HG03108 (cell line): Measurements from ENCODE around the gene APBB1IP.
"Not testable (repeated sequence)": the region's sequence is repeated elsewhere in the genome, so short reads cannot be mapped to it uniquely, and the experiment has no call there.

ENCODE experiments used
- ATAC-seq: cut with Tn5 transposase; IDR thresholded peaks from one replicate; pipeline ENCODE4 v1.9.1; 2021; ENCODE audit warnings: moderate library complexity; ENCODE audit not compliant: unreplicated experiment

The APBB1IP gene

DNA sequence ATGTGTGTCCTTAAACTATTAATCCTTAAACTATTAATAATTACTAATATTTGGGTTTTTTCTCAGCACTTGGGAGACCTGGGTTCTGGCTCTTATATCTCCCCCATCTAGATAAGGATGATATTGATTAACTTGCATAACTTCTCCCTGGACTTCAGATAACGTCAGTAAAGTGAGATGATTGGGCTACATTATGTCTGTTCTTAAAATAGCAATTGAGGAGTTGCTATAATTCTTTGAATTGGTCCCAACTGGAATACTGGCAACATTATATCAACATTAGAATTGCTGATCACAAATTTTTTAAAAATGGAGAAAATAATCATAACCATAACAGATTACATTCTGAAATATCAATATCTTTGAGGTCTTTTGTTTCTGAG is 1.9 kb downstream of the APBB1IP start:
- no peak for ATAC-seq

DNA sequence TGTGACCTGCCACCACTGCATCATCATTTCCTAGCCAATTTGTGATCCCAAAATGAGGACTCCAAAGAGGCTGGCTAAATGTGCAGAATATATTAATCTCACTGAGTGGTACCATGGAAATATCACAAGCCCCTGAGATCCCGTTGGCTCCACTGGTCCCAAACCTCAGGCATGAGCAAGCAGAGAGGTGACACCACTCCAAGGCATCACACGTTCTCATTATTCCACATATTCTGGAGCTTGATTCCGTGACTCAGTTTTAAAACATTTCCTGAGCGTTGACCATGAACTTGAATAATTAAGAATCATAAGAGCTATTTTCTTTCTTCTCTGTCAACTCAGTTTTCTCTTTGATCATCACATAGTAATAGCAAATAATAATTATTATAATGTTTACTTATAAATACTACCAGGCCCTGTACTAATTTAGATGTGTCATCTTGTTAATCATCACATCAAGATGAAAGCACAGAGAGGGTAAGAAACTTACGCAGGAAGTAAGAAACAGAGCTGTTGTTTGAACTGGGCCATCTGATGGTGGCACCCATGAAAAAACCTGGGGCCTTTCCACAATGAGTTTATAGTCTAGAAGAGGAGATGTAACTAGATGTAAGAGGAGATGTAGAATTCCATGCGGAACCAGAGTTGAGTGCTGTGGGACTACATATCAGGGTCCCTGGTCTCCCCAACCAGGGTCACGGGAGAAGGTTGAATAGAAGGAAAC is 3.5 kb downstream of the APBB1IP start:
- no peak for ATAC-seq

DNA sequence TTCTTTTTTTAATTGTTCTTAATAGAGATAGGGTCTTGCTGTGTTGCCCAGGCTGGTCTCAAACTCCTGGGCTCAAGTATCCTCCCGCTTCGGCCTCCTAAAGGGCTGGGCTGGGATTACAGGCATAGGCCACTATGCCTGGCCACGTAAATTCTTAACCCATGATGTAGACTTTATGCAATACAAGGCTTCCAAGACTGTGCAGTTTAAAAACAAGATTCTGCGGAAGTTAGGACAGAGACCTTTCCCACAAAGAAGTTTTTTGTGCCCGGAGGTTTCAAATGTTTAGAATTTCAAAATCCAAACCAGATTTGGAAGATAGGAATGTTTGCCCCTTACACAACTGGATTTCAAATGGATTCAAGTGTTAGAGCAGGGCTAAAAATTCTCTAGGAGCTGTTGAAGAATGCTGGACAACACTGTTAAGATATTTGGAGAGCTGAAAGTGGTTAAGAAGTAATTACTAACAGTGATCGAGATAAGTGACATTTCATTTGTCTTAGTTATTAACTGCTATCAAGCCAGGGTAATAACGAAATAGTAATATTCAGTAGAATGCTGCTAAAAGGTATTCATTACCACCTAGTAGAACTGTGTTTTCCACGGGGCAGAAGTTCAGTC is 7.4 kb downstream of the APBB1IP start:
- ATAC-seq = no peak

DNA sequence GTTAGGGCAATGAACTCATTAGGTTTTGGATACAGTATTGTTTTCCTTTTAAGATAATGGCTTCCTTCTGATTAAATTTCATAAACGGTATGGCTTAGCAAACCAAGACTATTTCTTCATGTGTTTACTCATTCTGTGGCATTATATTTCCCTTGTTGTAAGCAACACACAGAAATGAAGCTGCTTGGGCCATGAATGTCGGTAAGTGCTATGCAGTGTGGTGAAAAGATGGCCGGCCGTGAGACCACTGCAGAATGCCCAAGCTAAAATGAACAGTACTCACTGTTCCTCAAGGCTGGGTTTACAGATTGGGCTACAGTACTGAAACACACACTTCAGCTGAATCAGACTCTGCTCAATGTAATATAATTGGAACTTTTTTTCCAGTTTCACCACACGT is 8.1 kb downstream of the APBB1IP start:
- ATAC-seq = no peak

DNA sequence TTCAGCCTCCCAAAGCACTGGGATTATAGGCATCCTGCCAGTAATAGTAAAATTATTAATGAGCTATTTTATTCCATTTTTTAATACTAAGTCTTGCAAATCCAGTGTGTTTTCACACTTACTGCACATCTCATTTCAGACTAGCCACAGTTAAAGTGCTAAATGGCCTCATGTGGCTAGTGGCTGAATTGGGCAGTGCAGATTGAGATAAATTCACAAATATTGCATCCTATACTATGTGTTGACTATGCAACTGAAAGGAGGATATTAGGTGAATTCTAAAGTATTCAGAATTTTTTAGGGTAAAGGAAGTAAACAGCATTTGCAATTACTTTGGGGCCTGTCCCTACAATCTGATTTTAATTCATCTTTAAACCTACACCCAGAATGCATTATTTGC is 10.2 kb downstream of the APBB1IP start:
- peak; percentile 31 for ATAC-seq

DNA sequence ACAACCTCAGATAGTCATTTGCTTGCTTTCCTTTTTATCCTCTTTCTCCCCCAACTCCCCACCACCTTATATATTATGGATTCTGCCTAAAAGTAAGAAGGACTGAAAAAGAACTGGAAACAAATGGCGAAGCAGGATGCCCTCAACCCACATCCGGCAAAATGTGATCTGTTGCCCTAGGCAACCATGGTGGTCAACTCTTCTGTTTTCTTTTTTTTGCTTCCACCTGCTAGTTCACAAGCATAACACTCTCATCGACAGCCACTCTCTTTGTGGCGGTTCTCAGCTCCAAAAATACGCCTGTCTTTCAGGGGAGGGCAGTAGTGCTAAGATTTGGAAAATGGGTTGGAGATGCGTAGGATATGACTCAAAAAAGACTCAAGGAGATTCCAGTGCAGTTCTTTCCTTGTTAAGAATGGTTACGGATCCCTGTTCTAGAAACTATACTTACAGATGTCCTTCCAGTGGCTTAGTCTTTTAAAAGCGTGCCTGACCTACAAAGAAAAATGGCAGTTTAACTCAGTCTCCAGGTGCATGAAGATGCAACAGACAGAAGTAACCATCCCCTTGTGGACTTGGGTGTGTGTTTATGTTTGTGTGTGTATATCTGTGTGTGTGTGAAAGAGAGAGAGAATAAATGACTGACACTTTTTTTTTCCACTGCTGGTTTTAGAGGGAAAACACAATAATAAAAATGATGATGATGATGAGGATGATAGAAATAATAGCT is 10.7 kb downstream of the APBB1IP start:
- ATAC-seq = peak; percentile 78

DNA sequence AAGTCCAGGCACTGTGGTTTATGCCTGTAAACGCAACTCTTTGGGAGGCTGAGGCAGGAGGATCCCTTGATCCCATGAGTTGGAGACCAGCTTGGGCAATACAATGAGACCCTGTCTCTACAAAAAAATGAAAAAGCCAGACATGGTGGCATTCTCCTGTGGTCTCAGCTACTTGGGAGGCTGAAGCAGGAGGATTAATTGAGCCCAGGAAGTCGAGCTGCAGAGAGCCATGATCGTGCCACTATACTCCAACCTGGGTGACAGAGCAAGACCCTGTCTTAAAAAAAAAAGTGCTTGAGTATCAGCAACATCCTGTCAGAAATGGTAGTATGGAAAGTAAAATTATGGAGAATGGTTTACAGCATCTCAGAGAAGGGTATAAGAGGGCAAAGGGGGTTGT is 11.6 kb downstream of the APBB1IP start:
- ATAC-seq = no peak

DNA sequence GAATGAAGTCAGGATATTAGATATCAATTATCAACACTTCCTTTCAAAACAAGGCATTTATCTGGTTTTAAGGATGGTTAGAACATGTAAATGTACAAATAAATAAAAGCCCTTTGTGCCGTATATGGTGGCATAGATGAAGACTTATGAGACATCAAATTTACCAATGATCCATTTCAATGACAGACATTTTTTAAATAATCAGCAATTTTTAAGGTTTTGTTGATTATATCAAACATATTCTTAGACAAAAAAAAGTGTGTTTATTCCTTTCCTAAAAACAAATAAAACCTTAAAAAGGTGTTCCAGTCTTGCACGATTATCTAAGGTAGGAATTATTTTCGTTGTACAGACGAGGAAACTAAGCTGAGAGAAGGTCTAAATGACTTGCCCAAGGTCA is 13.8 kb downstream of the APBB1IP start:
- ATAC-seq = no peak

DNA sequence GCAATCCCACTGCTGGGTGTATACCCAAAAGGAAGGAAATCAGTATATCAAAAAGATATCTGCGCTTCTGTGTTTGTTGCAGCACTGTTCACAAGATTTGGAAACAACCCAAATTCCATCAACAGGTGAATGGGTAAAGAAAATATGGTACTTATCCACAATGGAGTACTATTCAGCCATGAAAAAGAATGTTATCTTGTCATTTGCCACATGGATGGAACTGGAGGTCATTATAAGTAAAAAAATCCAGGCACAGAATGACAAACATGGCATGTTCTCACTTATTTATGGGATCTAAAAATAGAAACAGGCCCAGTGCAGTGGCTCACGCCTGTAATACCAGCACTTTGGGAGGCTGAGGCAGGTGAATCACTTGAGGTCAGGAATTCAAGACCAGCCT is 15.7 kb downstream of the APBB1IP start:
- ATAC-seq = no peak

DNA sequence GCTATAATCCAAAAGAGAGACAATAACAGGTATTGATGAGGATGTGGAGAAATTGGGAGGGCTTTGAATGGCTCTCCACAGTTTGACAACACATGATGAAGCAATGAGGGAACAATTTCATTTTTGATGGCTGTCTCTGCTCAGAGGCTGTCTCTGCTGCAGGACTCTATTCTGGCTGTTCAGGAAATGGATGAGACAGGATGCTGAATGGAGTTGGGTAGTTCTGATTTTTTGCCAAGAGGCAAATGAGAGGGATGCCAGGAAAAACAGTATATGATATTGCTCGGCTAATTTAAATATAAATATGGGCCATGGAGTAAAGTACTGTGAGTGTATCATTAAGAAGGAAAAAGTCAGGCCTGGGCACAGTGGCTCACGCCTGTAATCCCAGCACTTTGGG is 16.8 kb downstream of the APBB1IP start:
- no peak for ATAC-seq

DNA sequence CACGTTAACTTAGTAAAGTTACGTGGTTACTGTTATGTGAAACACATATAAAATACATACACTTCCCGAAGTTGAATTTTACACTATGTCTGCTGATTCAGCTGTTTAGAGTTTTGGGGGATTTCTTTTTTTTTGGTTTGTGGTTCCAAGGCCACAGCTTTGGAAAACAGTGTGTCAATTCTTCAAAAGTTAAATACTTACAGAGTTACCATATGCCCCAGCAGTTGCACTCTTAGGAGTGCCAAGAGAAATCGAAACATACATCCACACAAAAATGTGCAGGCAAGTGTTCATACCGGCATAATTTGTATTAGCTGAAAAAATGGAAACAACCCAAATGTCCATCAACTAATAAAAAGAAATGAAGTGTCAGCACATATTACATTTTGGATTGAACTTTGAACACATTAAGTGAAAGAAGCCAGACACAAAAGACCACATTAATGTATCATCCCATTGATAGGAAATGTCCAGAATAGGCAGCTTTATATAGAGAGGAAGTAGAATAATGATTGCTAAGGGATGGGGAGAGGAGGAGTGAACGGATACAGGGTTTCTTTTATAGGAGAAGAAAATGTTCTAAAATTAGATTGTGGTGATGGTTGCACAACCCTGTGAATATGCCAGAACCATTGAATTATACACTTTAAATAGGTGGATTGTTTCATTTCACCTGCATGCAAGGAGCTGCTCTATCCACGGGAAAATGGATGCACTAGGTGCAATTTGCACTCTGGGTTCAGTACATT is 17.6 kb downstream of the APBB1IP start:
- no peak for ATAC-seq

DNA sequence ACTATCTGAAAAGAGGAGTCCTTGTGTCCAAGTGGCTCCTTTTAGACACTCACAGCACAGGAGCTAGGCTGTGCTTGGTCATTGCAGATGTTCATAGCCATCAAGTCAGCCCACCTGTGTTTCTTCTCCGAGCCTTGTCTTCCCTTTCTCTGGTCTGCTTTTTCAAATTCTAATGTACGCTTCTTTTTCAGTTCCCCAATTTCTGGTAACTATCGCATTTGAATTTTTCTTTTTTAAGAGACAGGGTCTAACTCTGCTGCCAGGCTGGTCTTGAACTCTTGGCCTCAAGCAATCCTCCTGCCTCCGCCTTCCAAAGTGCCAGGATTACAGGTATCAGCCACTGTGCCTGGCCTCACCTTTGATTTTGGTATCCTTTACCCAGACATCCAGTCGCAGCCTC is 18.9 kb downstream of the APBB1IP start:
- peak; percentile 88 for ATAC-seq

DNA sequence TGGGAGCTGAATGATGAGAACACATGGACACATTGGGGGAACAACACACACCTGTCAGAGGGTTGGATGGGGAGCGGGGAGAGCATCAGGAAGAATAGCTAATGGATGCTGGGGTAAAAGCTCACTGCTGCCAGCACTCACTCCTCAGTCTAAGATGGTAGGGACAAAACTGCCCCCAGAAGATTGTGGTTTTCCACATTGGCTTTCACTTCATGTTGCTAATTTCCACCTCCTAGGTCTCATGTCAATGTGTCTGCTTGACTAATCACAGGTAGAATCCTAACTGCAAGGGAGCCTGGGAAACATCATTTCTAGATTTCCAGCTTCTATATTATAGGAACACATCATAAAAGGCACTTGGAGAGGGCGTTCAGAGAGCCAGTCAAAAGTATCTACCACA is 22.6 kb downstream of the APBB1IP start:
- ATAC-seq = no peak

DNA sequence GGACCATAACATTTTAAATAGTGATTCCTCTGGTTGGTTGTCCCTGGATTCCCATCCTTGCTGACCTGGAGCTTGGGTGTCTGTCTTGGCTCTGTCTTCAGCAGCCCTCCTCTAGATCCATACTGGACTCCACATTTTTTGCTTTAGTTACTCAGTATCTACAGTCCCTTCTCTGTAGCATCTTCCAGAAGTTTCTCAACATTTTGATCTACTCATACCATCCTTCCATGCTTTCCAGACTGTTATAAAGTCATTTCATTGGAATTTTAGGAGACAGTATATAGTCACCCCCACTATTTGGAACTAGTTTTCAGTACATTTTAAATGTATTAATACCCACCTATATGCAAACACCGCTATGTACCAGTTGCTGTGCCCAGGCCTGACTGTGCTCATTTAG is 25.8 kb downstream of the APBB1IP start:
- ATAC-seq = no peak

DNA sequence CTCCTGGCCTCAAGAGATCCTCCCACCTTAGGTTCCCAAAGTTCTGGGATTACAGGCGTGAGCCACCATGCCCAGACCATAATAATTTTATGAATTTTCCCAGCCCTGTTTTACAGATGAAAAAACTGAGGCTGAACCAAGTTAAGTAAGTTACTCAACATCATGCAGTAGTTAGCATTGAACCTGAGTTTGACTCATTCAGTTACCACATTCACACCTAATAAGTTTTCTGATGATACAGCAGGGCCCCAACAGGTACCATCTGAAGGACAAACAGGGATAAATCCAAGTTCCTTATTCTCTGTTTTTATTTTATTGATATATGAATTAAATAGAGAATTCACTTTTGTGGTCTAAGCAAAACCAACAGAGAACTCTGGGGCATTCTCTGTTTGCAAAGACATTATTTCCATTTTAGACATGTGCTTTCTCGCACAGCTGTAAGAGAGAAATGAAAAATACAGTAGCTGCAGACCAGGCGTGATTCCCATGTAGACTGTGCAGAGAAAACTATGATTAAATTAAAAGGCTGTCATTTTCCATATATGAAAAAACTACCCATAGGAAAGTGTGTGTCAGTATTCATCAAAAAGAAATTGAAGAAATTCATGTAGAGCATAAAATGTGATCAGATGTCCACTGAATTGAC is 26.6 kb downstream of the APBB1IP start:
- peak; percentile 23 for ATAC-seq

DNA sequence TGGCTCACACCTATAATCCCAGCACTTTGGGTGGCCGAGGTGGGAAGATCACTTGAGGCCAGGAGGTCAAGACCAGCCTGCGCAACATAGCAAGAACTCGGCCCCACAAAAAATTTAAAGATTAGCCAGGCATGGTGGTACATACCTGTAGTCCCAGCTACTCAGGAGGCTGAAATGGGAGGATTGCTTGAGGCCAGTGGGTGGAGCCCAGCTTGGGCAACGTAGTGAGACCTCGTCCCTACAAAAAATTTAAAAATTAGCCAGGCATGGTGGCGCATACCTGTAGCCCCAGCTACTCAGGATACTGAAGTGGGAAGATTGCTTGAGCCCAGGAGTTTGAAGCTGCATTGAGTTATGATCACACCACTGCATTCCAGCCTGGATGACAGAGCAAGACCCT is 28.4 kb downstream of the APBB1IP start:
- not testable (repeated sequence) for ATAC-seq

DNA sequence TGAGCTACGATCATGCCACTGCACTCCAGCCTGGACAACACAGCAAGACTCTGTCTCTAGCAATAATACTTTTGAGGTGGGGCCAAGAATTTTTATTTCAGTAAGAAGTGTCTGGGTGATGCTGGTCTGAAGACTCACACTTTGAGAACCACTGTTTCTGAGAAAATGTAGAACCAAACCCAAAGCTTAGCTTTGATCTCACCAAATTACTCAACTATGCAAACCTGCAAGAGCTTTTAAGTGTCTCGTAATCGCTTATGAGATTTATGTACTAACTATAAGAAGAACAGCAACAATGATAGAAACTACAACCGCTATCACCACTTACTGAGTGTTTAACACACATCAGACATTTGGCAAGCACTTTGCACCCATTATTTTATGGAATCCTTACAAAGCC is 29.5 kb downstream of the APBB1IP start:
- no peak for ATAC-seq

DNA sequence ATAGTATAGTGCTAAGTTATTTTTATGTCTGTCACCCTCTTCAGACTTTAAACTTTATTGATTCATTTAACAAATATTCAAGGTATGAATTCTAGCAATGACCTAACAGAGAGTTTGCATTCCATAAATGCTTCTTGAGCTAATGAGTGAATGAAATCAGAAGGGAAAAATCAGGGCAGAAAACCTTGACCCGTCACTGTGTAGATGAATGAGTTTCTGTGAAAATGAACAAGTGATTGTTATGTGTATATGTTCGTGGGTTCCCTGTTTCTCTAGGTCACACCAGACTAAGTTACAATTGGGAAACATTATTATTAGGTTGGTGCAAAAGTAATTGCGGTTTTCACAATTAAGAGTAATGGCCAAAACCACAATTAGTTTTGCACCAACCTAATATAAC is 30.1 kb downstream of the APBB1IP start:
- ATAC-seq = peak; percentile 3

DNA sequence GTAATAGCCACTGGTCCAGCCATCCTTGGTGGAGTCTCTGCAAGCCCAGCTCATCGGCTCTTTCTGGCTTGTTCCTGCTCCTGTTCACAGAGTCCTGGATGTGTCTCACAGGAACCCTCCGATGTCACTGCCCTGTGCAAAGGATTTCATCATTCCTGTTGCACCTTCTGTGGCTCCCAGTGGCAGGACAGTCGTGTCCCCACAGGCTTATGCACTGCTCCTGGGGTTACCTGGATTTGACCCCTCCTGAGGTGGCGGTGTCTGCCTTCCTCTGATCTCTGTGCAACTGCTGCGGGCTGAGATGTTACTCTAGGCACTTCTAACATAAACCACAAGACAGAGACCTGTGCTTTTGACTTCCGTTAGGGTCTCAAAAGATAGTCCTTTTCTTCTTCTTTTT is 30.6 kb downstream of the APBB1IP start:
- ATAC-seq = peak; percentile 46

DNA sequence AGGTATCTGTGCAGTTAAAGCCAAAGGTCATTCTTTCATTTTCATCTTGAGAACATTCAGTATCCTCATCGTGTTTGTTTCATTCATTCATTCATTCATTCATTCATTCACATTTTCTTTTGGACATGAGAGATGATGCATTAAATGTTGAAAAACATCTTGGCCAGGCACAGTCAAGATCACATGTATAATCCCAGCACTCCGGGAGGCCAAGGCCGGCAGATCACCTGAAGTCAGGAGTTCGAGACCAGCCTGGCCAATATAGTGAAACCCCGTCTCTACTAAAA is 34.3 kb downstream of the APBB1IP start:
- ATAC-seq = no peak

DNA sequence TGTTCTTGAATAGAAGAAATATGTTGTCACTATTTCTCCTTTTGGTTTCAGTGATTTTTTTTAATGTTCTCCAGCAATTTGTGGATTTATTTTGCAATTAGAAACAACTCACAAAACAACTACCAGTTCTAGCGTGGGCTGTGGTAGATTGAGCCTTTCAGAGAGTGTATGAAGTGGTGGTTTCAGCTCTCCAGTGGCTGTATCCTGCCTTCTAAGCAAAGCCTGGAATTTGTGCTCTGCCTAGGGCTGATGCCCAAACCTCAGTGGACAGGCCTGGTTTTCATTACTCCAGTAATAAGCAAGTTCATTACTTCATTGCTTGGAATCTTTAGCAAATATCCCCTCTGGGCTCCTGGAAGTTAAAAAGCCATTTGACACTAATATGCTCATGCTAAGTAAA is 35.9 kb downstream of the APBB1IP start:
- no peak for ATAC-seq
